NCI-H446 treated with DMSO at 0.1 percent for 48 hours (cell line): ENCODE measurements around the gene NDUFV2.

ENCODE experiments used
- DNase-seq: peaks from one replicate; lab custom pipeline; 2025; lab: John Stamatoyannopoulos, UW

Gene NDUFV2

GRCh38 chr18:9117980-9118841 is 15.7 kb downstream of the NDUFV2 start:
- no peak for DNase-seq

GRCh38 chr18:9120796-9121195 is 18.3 kb downstream of the NDUFV2 start:
- no peak for DNase-seq

- DNase-seq: no peak
Observed at GRCh38 chr18:9123520-9123919, 21.0 kb downstream of the NDUFV2 start.

GRCh38 chr18:9124824-9125223 is 22.3 kb downstream of the NDUFV2 start:
- no peak for DNase-seq

- no peak for DNase-seq
Observed at GRCh38 chr18:9126337-9126736, 23.8 kb downstream of the NDUFV2 start.

- DNase-seq: no peak
Observed at GRCh38 chr18:9130195-9130594, 27.7 kb downstream of the NDUFV2 start.

- no peak for DNase-seq
Observed at GRCh38 chr18:9130806-9131205, 28.3 kb downstream of the NDUFV2 start.

GRCh38 chr18:9132628-9133027 is 30.1 kb downstream of the NDUFV2 start:
- no peak for DNase-seq

- no peak for DNase-seq
Observed at GRCh38 chr18:9133225-9133624, 30.7 kb downstream of the NDUFV2 start.

- DNase-seq: no peak
Observed at GRCh38 chr18:9135081-9135911, 32.8 kb downstream of the NDUFV2 start.

- DNase-seq: no peak
Observed at GRCh38 chr18:9135912-9136314, 33.4 kb downstream of the NDUFV2 start.

GRCh38 chr18:9136315-9137155 is 34.0 kb downstream of the NDUFV2 start, which contains the start of gene ANKRD12:
TSS of gene ANKRD12 (plus strand) at chr18:9136781. CDS start at chr18:9182433, 45,652 bp downstream.
- peak; percentile 94 for DNase-seq

GRCh38 chr18:9137168-9138066 is 34.9 kb downstream of the NDUFV2 start:
- DNase-seq: peak; percentile 45

- no peak for DNase-seq
Observed at GRCh38 chr18:9139400-9140039, 37.0 kb downstream of the NDUFV2 start.

- no peak for DNase-seq
Observed at GRCh38 chr18:9140381-9140780, 37.9 kb downstream of the NDUFV2 start.

GRCh38 chr18:9140984-9141383 is 38.5 kb downstream of the NDUFV2 start:
- DNase-seq: no peak

- DNase-seq: no peak
Observed at GRCh38 chr18:9146224-9146623, 43.7 kb downstream of the NDUFV2 start.

GRCh38 chr18:9147440-9148202 is 45.1 kb downstream of the NDUFV2 start:
- peak; percentile 23 for DNase-seq

- no peak for DNase-seq
Observed at GRCh38 chr18:9148203-9148552, 45.7 kb downstream of the NDUFV2 start.

- DNase-seq: no peak
Observed at GRCh38 chr18:9150121-9150520, 47.6 kb downstream of the NDUFV2 start.
